ENCODE measurements around the gene WDR12.
"Not testable (repeated sequence)": the region's sequence is repeated elsewhere in the genome, so short reads cannot be mapped to it uniquely, and the experiment has no call there.

GRCh38 chr2:202912342-202913201, 1.1 kb upstream of the WDR12 start:
- TF ChIP-seq ZFP36 (IDR thresholded peaks at IDR 0.05; ENCODE audit: borderline replicate concordance, low read depth, low read length, partially characterized antibody); ZNF431 (CRISPR knock-in tag; IDR thresholded peaks at IDR 0.05; ENCODE audit: borderline replicate concordance, low read depth); REST (IDR thresholded peaks at IDR 0.05; ENCODE audit: borderline replicate concordance in 1 of 2, low read depth in 1 of 2, low read length in 2 of 2); ARID2 (CRISPR knock-in tag; IDR thresholded peaks at IDR 0.05; ENCODE audit: borderline replicate concordance): not testable (repeated sequence)
